Umbilical cord (tissue), 2 donors: ENCODE data around the gene ALLC. TPM values are rescaled to one million over a fixed set of nuclear protein-coding genes. Genes with fewer than 3 reads are reported as not detected.
"Not testable (repeated sequence)": the region's sequence is repeated elsewhere in the genome, so short reads cannot be mapped to it uniquely, and the experiment has no call there.

Source experiments
- DNase-seq: peaks from one replicate; pipeline ENCODE4 v3.0.0-alpha.2; 2015; ENCODE audit warnings: low spot score
- total RNA-seq: library from RNA; depleted of rRNA; stranded (reverse); fragments of >200 nt; gene quantifications from one replicate; pipeline ENCODE4 v1.2.3, GENCODE V29; 2014; ENCODE audit warnings: low replicate concordance; ENCODE audit not compliant: insufficient read depth

Gene ALLC
- total RNA-seq, 1 donor from 2014 or later, result 0.48 TPM

- no peak for DNase-seq
Measured at GRCh38 chr2:3654531-3655225, 3.3 kb upstream of the ALLC start.

GRCh38 chr2:3655871-3656761, 1.9 kb upstream of the ALLC start:
- no peak for DNase-seq

GRCh38 chr2:3656762-3657721, 958 bp upstream of the ALLC start:
- no peak for DNase-seq

GRCh38 chr2:3659447-3660432, 1.7 kb downstream of the ALLC start:
- DNase-seq, result peak; percentile 54

- not testable (repeated sequence) for DNase-seq
Measured at GRCh38 chr2:3660640-3661039, 2.6 kb downstream of the ALLC start.

- DNase-seq, result no peak
Measured at GRCh38 chr2:3661149-3661660, 3.2 kb downstream of the ALLC start.

GRCh38 chr2:3662239-3662638, 4.2 kb downstream of the ALLC start:
- no peak for DNase-seq

- DNase-seq, result no peak
Measured at GRCh38 chr2:3664118-3664517, 6.1 kb downstream of the ALLC start.

- no peak for DNase-seq
Measured at GRCh38 chr2:3664925-3665324, 6.9 kb downstream of the ALLC start.

GRCh38 chr2:3665886-3666612, 8.0 kb downstream of the ALLC start:
- no peak for DNase-seq

- DNase-seq, result no peak
Measured at GRCh38 chr2:3666613-3666975, 8.6 kb downstream of the ALLC start.

GRCh38 chr2:3667151-3667631, 9.2 kb downstream of the ALLC start:
- no peak for DNase-seq

GRCh38 chr2:3669656-3670055, 11.7 kb downstream of the ALLC start:
- no peak for DNase-seq

GRCh38 chr2:3670376-3670775, 12.4 kb downstream of the ALLC start:
- no peak for DNase-seq

GRCh38 chr2:3670941-3671340, 12.9 kb downstream of the ALLC start:
- DNase-seq, result no peak

- no peak for DNase-seq
Measured at GRCh38 chr2:3672861-3673678, 15.1 kb downstream of the ALLC start.

- DNase-seq, result no peak
Measured at GRCh38 chr2:3674066-3674845, 16.3 kb downstream of the ALLC start.

- no peak for DNase-seq
Measured at GRCh38 chr2:3675687-3676086, 17.7 kb downstream of the ALLC start.
